Fibroblast of peridontal ligament (primary cell): ENCODE measurements around the gene EN2.

Experiments
- DNase-seq: peaks from one replicate; pipeline ENCODE4 v3.0.0-alpha.2; 2010; ENCODE audit errors: extremely low read depth

EN2 gene

GRCh38 chr7:155486783-155487508 lies 29.0 kb downstream of the EN2 start:
- no peak for DNase-seq

GRCh38 chr7:155487509-155488482 lies 29.9 kb downstream of the EN2 start:
- no peak for DNase-seq

GRCh38 chr7:155488483-155489127 lies 30.7 kb downstream of the EN2 start:
- DNase-seq = no peak

- DNase-seq = no peak
Measured at GRCh38 chr7:155489158-155489840, 31.4 kb downstream of the EN2 start.

GRCh38 chr7:155489862-155490696 lies 32.1 kb downstream of the EN2 start:
- no peak for DNase-seq

- no peak for DNase-seq
Measured at GRCh38 chr7:155490697-155491628, 33.0 kb downstream of the EN2 start.

GRCh38 chr7:155491812-155492211 lies 33.9 kb downstream of the EN2 start:
- DNase-seq = no peak

- no peak for DNase-seq
Measured at GRCh38 chr7:155493744-155494538, 36.0 kb downstream of the EN2 start.

GRCh38 chr7:155494551-155494950 lies 36.6 kb downstream of the EN2 start:
- no peak for DNase-seq

- no peak for DNase-seq
Measured at GRCh38 chr7:155495440-155496248, 37.7 kb downstream of the EN2 start.

GRCh38 chr7:155496267-155497005 lies 38.5 kb downstream of the EN2 start:
- no peak for DNase-seq

- DNase-seq = no peak
Measured at GRCh38 chr7:155497149-155497901, 39.4 kb downstream of the EN2 start.

- DNase-seq = no peak
Measured at GRCh38 chr7:155505422-155505793, 47.5 kb downstream of the EN2 start.

GRCh38 chr7:155506854-155507337 lies 49.0 kb downstream of the EN2 start:
- DNase-seq = no peak

- no peak for DNase-seq
Measured at GRCh38 chr7:155507576-155507975, 49.6 kb downstream of the EN2 start.
